Measurements from ENCODE around the gene EVI5L.

DNA sequence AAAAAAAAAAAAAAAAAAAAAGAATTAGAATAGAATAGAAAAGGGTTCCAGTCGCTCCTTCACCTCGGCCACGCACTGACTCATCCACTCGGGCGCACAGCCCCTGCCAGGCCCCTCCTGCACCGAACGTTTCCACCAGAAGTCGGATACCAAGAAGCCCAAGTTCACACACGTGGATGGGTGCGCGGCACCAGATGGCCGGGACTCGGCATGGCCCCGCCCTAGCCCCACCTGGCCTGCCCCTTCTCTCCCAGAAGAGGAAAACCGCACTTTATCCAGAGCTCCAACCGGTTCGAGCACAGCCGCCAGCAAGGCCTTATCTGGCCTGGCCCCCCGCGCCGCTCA lies 38.3 kb downstream of the EVI5L start:
- TF ChIP-seq CTCF (conservative IDR thresholded peaks at IDR 0.05; ENCODE audit: low read length) = no peak
- no peak for TF ChIP-seq EZH2phosphoT487 (IDR thresholded peaks at IDR 0.05; ENCODE audit: borderline replicate concordance)
